Endodermal cell (in vitro differentiated cells): ENCODE measurements around the gene BBIP1. TPM values are rescaled to one million over a fixed set of nuclear protein-coding genes. Genes with fewer than 3 reads are reported as not detected.

Experiments
- DNase-seq: peaks from one replicate; pipeline ENCODE4 v3.0.0-alpha.2; 2017
- H3K27ac ChIP-seq: 2 replicates; pipeline ENCODE4 v1.5.1; 2013; ENCODE audit warnings: mild to moderate bottlenecking, low read depth, low read length, moderate library complexity
- H3K27me3 ChIP-seq: 2 replicates; pipeline ENCODE4 v1.6.1; 2013; ENCODE audit warnings: mild to moderate bottlenecking, low read length, moderate library complexity; ENCODE audit not compliant: insufficient read depth, control insufficient read depth, poor library complexity, severe bottlenecking
- H3K36me3 ChIP-seq: 2 replicates; pipeline ENCODE4 v1.7.0; 2013; ENCODE audit warnings: mild to moderate bottlenecking, low read length, moderate library complexity; ENCODE audit not compliant: control insufficient read depth, insufficient read depth
- H3K4me1 ChIP-seq: one replicate; pipeline ENCODE4 v1.7.0; 2013; ENCODE audit warnings: low read length; ENCODE audit not compliant: control insufficient read depth, insufficient read depth
- H3K4me3 ChIP-seq: 2 replicates; pipeline ENCODE4 v1.5.1; 2013; ENCODE audit warnings: mild to moderate bottlenecking, low read length, moderate library complexity
- H3K9ac ChIP-seq: 2 replicates; pipeline ENCODE4 v1.6.1; 2013; ENCODE audit warnings: mild to moderate bottlenecking, low read length, moderate library complexity; ENCODE audit not compliant: poor library complexity, severe bottlenecking; ENCODE audit errors: extremely low read depth
- H3K9me3 ChIP-seq: 2 replicates; pipeline ENCODE4 v1.6.1; 2013; ENCODE audit warnings: mild to moderate bottlenecking, low read length, moderate library complexity; ENCODE audit not compliant: control insufficient read depth
- H3K27ac Mint-ChIP-seq: 2 replicates; pipeline ENCODE4 v1.8.0; 2020; ENCODE audit warnings: mixed read lengths
- H3K27me3 Mint-ChIP-seq: 2 replicates; pipeline ENCODE4 v1.8.0; 2021; ENCODE audit warnings: mild to moderate bottlenecking, mixed read lengths; ENCODE audit not compliant: insufficient read depth
- H3K36me3 Mint-ChIP-seq: 2 replicates; pipeline ENCODE4 v1.8.0; 2020; ENCODE audit warnings: low read depth, mixed read lengths
- H3K4me1 Mint-ChIP-seq: 2 replicates; pipeline ENCODE4 v1.8.0; 2020; ENCODE audit warnings: mixed read lengths
- H3K4me3 Mint-ChIP-seq: 2 replicates; pipeline ENCODE4 v1.8.0; 2020; ENCODE audit warnings: mild to moderate bottlenecking, moderate library complexity, mixed read lengths
- H3K9me3 Mint-ChIP-seq: 2 replicates; pipeline ENCODE4 v1.8.0; 2020; ENCODE audit warnings: mild to moderate bottlenecking, mixed read lengths
- WGBS, 2 experiments: methylation state at CpG; one replicate each; pipeline versions ENCODE4 v1.1.5 to v1.1.7; 2013; ENCODE audit warnings: missing lambda C conversion rate in 2 of 2, mixed read lengths in 1 of 2; ENCODE audit not compliant: insufficient coverage in 1 of 2, insufficient read length in 1 of 2; 5-methylcytosine and 5-hydroxymethylcytosine counted together
- total RNA-seq, 2 donors: library from RNA; stranded (reverse); fragmentation: NEBNext Ultra II Directional in 1 of 2; extraction: Animal tissue kit (Norgen Biotek cat#: 25700) in 1 of 2; gene quantifications; 2 replicates in 1 of 2; 3 replicates in 1 of 2; pipeline ENCODE4 v1.2.1, GENCODE V29; 2021
- TF ChIP-seq, protein P1 (sequence below): fragments of 200-600 bp; sonication (generic); conservative IDR thresholded peaks from 2 replicates; pipeline ENCODE4 v1.5.0; 2021; ENCODE audit warnings: antibody characterized with exemption, mild to moderate bottlenecking

The BBIP1 gene
- total RNA-seq, 2 donors from 2014 or later: 27.6 to 32.8 TPM

DNA sequence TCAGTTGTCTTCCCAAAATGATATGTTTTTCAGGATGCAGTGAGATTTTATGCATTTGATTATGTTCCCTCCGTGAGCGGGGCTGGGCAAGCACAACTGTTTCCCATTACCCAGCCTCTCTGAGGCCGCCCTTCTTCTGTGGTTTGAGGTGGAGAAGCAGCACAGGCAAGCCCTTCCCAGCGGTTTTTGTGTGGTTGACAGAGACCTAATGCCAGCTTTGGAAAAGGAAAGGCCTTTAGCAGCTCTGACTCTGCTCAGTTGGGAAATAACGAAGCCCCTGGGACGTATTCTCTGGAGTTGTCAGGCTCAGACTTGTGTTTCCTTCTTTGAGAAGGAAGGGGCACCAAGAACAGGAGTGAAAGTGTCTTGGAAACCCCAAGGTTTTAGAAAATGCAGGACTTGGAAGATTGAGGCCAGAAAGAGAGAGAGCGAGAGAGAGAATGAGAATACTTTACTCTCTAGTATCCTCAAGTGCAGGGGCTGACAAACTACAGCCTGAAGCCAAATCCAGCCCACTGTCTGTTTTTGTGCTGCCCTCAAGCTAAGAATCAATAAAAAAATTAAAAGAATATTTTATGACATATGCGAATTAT lies 67.9 kb downstream of the BBIP1 start:
- peaks cover 14% of the 10 kb centered on the region for H3K9me3 ChIP-seq
- Mint-ChIP-seq H3K27me3 (peaks cover 27% of the 10 kb centered on the region), H3K27ac (no peak overlapping the region), H3K9me3 (peaks cover 13% of the 10 kb centered on the region), H3K4me1 (peaks cover 4% of the 10 kb centered on the region), H3K4me3 (no peak overlapping the region), H3K36me3 (no peaks in the 10 kb centered on the region)
- peaks cover 3% of the 10 kb centered on the region for H3K4me1 ChIP-seq
- H3K9ac ChIP-seq: no peak overlapping the region
- TF ChIP-seq, protein P1, sequence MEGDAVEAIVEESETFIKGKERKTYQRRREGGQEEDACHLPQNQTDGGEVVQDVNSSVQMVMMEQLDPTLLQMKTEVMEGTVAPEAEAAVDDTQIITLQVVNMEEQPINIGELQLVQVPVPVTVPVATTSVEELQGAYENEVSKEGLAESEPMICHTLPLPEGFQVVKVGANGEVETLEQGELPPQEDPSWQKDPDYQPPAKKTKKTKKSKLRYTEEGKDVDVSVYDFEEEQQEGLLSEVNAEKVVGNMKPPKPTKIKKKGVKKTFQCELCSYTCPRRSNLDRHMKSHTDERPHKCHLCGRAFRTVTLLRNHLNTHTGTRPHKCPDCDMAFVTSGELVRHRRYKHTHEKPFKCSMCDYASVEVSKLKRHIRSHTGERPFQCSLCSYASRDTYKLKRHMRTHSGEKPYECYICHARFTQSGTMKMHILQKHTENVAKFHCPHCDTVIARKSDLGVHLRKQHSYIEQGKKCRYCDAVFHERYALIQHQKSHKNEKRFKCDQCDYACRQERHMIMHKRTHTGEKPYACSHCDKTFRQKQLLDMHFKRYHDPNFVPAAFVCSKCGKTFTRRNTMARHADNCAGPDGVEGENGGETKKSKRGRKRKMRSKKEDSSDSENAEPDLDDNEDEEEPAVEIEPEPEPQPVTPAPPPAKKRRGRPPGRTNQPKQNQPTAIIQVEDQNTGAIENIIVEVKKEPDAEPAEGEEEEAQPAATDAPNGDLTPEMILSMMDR: no peak
- H3K27ac ChIP-seq: no peak overlapping the region
- no peak overlapping the region for H3K4me3 ChIP-seq
- peak; percentile 34 for DNase-seq
- no peaks in the 10 kb centered on the region for H3K36me3 ChIP-seq
- WGBS, 2 experiments: 85 to 91% methylated on average over 5 to 7 of the region's 8 CpGs
- H3K27me3 ChIP-seq: peaks cover 24% of the 10 kb centered on the region

- no peak for DNase-seq
These were observed 68.9 kb downstream of the BBIP1 start for GRCh38 chr10:110850099-110850498.

More at GRCh38 chr10:110850099-110850498, 68.9 kb downstream of the BBIP1 start:
- H3K27ac Mint-ChIP-seq: no peak overlapping the region
- Histone ChIP-seq H3K27me3 (peaks cover 24% of the 10 kb centered on the region), H3K9me3 (peaks cover 4% of the 10 kb centered on the region), H3K9ac (no peak overlapping the region), H3K4me3 (no peak overlapping the region), H3K4me1 (peaks cover 3% of the 10 kb centered on the region), H3K27ac (no peak overlapping the region), H3K36me3 (no peaks in the 10 kb centered on the region)
- no peak overlapping the region for H3K4me3 Mint-ChIP-seq
- peaks cover 4% of the 10 kb centered on the region for H3K9me3 Mint-ChIP-seq
- no peaks in the 10 kb centered on the region for H3K36me3 Mint-ChIP-seq
- peaks cover 20% of the 10 kb centered on the region for H3K27me3 Mint-ChIP-seq
- 97 to 100% methylated on average over 2 to 3 of the region's 3 CpGs for WGBS, 2 experiments
- peaks cover 8% of the 10 kb centered on the region for H3K4me1 Mint-ChIP-seq
- TF ChIP-seq, protein P1: no peak

Other genes starting within 250 kb of the BBIP1 start
- 10 to 100 TPM; 46.5 to 48.5 TPM for gene PDCD4, start 47.3 kb downstream of the BBIP1 start, total RNA-seq
- gene SHOC2, start 424 bp upstream of the BBIP1 start, total RNA-seq: 10 to 100 TPM; 38.4 to 49.6 TPM
- gene ADRA2A, start 157.8 kb upstream of the BBIP1 start, total RNA-seq: under 1 TPM in 1 of 2 donors, not detected in 1; 0.13 TPM